Measurements from ENCODE around the gene TBCA. TPM values are rescaled to one million over a fixed set of nuclear protein-coding genes. Genes with fewer than 3 reads are reported as not detected.
A peak's percentile ranks its signal among the peaks of the same experiment; 100 is the strongest.

TBCA gene
- total and polyA plus RNA-seq, 2 of the 13 experiments (the other 11 are each of a cell fraction or from before 2014, with no cell fraction given): 93.8 to 309 TPM

DNA sequence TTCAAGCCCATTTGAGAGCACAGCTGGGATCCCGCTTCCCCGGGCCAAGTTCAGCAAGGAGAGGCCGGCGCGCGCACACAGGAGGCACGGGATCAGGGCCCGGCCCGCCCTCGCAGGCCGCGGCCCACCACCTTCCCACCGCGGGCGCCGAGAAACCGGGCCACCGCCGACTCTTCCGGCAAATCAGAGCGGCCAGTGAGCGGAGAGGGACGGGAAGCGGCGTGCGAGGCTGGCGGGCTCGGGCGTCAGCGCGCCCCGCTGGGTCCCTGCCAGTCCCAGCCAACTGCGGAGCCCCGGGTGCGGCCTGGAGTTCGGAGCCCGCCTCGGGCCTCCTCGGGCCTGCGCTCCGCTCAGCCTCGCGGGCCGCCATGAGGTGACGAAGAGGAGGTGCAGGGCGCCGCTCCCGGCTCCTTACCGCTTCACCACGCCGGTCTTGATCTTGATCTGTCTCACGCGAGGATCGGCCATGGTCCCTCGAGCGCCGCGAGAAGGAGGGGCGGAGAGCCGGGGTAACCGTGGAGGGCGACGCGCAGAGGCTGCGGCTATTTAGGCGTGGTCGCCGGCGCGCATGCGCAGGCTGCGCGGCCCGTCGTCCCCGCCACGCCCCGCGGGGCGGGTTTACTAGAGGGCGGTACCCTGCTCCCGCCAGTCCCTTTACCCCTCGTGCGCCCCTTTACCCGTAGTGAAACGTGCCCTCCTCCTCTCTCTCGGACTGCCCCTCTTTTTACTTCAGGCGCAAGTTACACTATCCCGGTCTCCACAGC is at the start of gene TBCA (continued):
- TF ChIP-seq STAG1 (CRISPR knock-in tag; IDR thresholded peaks at IDR 0.05) (no peak), ATF7 (IDR thresholded peaks at IDR 0.05) (no peak), ATF7 (CRISPR knock-in tag; IDR thresholded peaks at IDR 0.05) (0 out of 2 replicates have a peak, but pooled peaks have one; percentile 44), MLX (CRISPR knock-in tag; IDR thresholded peaks at IDR 0.05) (no peak), MIER2 (CRISPR knock-in tag; IDR thresholded peaks at IDR 0.05) (no peak), MYC (CRISPR knock-in tag; IDR thresholded peaks at IDR 0.05; ENCODE audit: borderline replicate concordance) (peak; percentile 83), DPF2 (CRISPR knock-in tag; IDR thresholded peaks at IDR 0.05; ENCODE audit: borderline replicate concordance, low read depth) (no peak), KDM4B (CRISPR knock-in tag; IDR thresholded peaks at IDR 0.05) (no peak), ZNF432 (CRISPR knock-in tag; IDR thresholded peaks at IDR 0.05; ENCODE audit: borderline replicate concordance) (no peak), HES4 (CRISPR knock-in tag; IDR thresholded peaks at IDR 0.05; ENCODE audit: borderline replicate concordance) (peak; percentile 94), NBN (conservative IDR thresholded peaks at IDR 0.05) (no peak), CENPBD1 (CRISPR knock-in tag; IDR thresholded peaks at IDR 0.05; ENCODE audit: borderline replicate concordance, low read depth) (no peak; the same call in 1 of the 2 replicates), GTF2F1 (IDR thresholded peaks at IDR 0.05; ENCODE audit: low read length) (no peak), ZNF224 (CRISPR knock-in tag; IDR thresholded peaks at IDR 0.05) (peak; percentile 84; the same call in 1 of the 2 replicates), NFKBIZ (CRISPR knock-in tag; IDR thresholded peaks at IDR 0.05) (no peak; the same call in 1 of the 2 replicates), MZF1 (CRISPR knock-in tag; IDR thresholded peaks at IDR 0.05; ENCODE audit: borderline replicate concordance) (no peak), ZNF576 (CRISPR knock-in tag; IDR thresholded peaks at IDR 0.05) (no peak), ZNF317 (CRISPR knock-in tag; IDR thresholded peaks at IDR 0.05) (no peak), ZNF563 (CRISPR knock-in tag; IDR thresholded peaks at IDR 0.05) (peak; percentile 94), SIN3B (IDR thresholded peaks at IDR 0.05; ENCODE audit: low read length) (no peak), DRAP1 (CRISPR knock-in tag; IDR thresholded peaks at IDR 0.05) (peak; percentile 64; the same call in 1 of the 2 replicates), KMT2B (CRISPR knock-in tag; IDR thresholded peaks at IDR 0.05) (peak; percentile 81), ZFAT (CRISPR knock-in tag; conservative IDR thresholded peaks at IDR 0.05) (0 out of 2 replicates have a peak, but pooled peaks have one; percentile 67), DDIT3 (CRISPR knock-in tag; IDR thresholded peaks at IDR 0.05) (no peak)
- TF ChIP-seq, protein P1, sequence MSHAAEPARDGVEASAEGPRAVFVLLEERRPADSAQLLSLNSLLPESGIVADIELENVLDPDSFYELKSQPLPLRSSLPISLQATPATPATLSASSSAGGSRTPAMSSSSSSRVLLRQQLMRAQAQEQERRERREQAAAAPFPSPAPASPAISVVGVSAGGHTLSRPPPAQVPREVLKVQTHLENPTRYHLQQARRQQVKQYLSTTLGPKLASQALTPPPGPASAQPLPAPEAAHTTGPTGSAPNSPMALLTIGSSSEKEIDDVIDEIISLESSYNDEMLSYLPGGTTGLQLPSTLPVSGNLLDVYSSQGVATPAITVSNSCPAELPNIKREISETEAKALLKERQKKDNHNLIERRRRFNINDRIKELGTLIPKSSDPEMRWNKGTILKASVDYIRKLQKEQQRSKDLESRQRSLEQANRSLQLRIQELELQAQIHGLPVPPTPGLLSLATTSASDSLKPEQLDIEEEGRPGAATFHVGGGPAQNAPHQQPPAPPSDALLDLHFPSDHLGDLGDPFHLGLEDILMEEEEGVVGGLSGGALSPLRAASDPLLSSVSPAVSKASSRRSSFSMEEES (CRISPR knock-in tag; IDR thresholded peaks at IDR 0.05): no peak
- TF ChIP-seq, protein P2, sequence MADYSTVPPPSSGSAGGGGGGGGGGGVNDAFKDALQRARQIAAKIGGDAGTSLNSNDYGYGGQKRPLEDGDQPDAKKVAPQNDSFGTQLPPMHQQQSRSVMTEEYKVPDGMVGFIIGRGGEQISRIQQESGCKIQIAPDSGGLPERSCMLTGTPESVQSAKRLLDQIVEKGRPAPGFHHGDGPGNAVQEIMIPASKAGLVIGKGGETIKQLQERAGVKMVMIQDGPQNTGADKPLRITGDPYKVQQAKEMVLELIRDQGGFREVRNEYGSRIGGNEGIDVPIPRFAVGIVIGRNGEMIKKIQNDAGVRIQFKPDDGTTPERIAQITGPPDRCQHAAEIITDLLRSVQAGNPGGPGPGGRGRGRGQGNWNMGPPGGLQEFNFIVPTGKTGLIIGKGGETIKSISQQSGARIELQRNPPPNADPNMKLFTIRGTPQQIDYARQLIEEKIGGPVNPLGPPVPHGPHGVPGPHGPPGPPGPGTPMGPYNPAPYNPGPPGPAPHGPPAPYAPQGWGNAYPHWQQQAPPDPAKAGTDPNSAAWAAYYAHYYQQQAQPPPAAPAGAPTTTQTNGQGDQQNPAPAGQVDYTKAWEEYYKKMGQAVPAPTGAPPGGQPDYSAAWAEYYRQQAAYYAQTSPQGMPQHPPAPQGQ (CRISPR knock-in tag; IDR thresholded peaks at IDR 0.05; ENCODE audit: borderline replicate concordance): no peak

Measured in HepG2 (cell line).